ENCODE measurements around the gene NDRG3.

Gene NDRG3

DNA sequence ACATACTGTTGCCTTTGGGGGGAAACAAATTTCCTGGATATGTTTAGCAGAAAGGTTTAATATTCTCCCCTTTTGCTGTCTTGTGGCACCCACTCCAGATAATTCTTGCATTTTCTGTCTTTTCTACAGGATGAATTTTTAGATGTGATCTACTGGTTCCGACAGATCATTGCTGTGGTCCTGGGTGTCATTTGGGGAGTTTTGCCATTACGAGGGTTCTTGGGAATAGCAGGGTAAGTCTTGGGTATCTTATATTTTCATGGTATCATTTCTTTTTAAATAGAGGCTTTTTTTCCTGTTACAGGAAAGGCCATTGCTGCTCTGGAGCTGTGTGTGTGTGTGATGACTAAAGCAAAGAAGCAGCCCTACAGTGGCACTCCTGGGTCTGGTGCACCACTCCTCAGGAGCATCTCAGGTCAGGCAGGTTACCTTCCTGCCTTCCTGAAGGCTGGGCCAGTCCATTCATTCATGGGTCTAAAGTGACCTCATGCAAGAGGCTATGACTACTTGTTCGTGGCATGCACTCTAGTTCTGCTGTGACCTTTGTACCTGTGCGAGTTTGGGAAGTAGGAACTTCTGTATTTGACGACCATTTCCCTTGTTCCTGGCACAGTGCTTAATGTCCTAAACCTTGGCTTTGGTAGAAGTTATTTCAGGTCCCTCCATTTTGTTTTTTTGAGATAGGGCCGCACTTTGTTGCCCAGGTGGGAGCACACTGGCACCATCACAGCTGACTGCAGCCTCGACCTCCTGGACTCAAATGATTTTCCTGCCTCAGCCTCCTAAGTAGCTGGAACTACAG is 138.1 kb downstream of the NDRG3 start:
- DNase-seq (ENCODE audit: low spot score), result peak; percentile 93

DNA sequence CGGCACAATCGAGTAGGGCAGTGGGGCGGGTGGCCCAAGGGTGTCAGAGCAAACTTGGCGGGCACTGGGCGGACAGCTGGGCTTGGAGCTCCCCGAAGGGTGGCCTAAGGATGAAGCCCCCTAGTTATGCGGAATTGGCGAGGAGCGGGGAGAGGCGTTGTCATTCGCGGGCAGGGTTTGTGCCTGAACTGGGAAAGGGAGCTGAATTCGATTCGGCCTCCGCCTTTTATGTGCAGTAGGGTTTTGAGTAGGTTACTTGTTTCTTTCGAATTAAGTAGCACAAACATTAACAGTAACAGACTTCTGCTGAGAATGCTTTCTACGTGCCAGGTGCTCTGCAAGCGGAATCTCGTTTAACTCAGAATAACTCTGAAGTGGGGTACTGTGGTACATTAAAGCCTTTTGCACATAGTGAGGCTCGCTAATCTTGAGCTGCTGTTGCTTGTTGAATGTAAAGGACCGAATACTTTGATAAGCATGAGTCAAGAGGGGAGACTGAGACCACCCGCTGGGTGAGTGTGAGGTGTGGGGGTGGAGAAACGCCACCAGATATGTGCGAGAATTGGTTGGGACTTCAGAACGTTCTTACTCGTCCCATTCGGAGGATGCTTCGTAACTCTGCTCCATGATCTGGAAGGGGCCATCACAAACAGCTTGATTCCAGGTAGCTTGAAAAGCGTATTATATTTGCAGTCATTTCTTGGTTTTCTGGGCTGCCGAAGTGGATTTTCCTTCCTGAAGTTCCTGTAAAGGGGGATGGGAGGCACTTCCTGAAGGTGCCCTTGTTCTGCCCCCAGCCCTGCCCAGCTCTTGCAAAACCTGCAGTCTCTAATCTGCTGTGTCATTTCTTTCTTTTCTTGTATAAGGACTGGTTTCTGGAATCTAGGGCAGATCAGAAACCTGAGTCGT is 139.5 kb downstream of the NDRG3 start:
- DNase-seq (ENCODE audit: low spot score), result peak; percentile 47

DNA sequence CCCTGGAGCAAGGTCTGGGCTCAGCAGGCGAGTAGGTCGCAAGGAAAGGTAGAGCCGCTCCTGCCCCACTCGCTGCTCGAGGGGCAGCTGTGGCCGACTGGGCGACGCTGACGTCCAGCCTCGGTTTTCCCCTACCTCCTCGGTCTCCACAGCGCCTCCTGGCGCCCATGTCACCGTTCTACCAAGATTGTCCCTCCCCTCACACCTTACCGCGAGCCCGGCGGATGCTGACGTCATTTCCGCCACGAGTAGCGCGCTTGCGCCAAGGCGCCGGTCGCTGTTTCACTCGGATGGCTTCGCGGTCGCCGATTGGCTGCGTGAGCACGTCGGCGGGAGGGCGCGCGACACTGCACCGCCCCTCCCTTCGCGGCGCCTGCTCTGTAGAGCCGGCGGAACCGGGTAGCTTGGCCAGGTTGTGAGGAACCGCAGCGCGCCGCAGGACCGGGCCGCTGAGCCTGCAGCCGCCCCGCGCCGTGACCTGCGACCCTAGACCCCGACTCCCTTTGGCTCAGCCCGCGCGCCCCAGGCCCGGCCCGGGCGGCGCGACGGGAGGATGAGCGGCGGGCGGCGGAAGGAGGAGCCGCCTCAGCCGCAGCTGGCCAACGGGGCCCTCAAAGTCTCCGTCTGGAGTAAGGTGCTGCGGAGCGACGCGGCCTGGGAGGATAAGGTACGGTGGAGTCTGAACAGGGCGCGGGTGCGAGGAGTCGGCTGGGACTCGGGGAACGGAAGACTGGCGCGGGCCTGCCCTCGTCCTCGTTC is 140.3 kb downstream of the NDRG3 start, which contains the start of gene RAB5IF:
Gene RAB5IF (plus strand): TSS at position 381 of the 759 bp plus-strand sequence. CDS start 173 bp downstream, at position 554.
- peak; percentile 99 for DNase-seq (ENCODE audit: low spot score)

DNA sequence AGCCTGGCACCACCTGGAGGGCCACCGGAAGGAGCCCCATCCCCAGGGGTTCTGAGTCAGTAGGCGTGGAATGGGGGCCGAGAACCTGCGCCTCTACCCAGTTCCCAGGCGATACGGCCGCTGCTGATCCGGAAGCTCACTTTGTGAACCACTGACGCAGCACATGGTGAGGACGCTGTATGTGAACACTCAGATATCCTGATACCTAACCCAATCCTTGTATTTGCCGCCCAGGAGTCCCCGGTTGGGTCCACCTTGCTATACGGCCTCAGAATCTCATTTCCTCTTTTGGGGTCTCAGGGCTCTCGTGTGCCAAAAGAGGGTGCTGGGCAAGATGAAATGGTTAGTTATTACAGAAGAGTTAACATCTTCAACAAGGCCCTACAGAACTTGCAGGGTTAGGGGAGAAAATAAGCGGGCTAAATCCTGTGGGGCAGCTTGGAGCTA is 140.9 kb downstream of the NDRG3 start:
- peak; percentile 76 for DNase-seq (ENCODE audit: low spot score)
